Thoracic aorta (tissue), 2 donors: ENCODE data around the gene SPINT2. TPM values are rescaled to one million over a fixed set of nuclear protein-coding genes. Genes with fewer than 3 reads are reported as not detected.
A peak's percentile ranks its signal among the peaks of the same experiment; 100 is the strongest.
"Not testable (repeated sequence)": the region's sequence is repeated elsewhere in the genome, so short reads cannot be mapped to it uniquely, and the experiment has no call there.

Source experiments
- ATAC-seq: fragments of 150-250 bp; one replicate; pipeline ENCODE4 v1.8.0; 2017; ENCODE audit warnings: low read depth; ENCODE audit not compliant: insufficient number of reproducible peaks, low FRiP score
- DNase-seq: peaks from one replicate; pipeline ENCODE4 v3.0.0-alpha.2; 2020; ENCODE audit warnings: low spot score
- H3K27ac ChIP-seq, 2 donors: fragments of 200-600 bp; sonication (generic); 1 replicate in 1 of 2; 2 replicates in 1 of 2; pipeline ENCODE4 v1.5.1; 2016; ENCODE audit warnings: mild to moderate bottlenecking in 2 of 2, moderate library complexity in 2 of 2
- H3K27me3 ChIP-seq: fragments of 200-600 bp; sonication (generic); replicated peaks from 2 replicates; pipeline ENCODE4 v1.6.0; 2016; ENCODE audit warnings: mild to moderate bottlenecking; ENCODE audit not compliant: insufficient read depth
- H3K36me3 ChIP-seq: fragments of 200-600 bp; sonication (generic); one replicate; pipeline ENCODE4 v1.5.1; 2016
- H3K4me1 ChIP-seq, 2 donors: fragments of 200-600 bp; sonication (generic); 1 replicate in 1 of 2; 2 replicates in 1 of 2; pipeline versions ENCODE4 v1.5.1 to v1.6.0; 2016; ENCODE audit warnings: low read depth in 2 of 2, mild to moderate bottlenecking in 1 of 2; ENCODE audit not compliant: control insufficient read depth in 1 of 2
- H3K4me3 ChIP-seq: fragments of 200-600 bp; sonication (generic); 2 replicates; pipeline ENCODE4 v1.5.1; 2016; ENCODE audit warnings: mild to moderate bottlenecking
- H3K9me3 ChIP-seq: fragments of 200-600 bp; sonication (generic); 2 replicates; pipeline ENCODE4 v1.5.1; 2016
- CTCF ChIP-seq: fragments of 200-600 bp; sonication (generic); IDR thresholded peaks from one replicate; pipeline ENCODE4 v1.5.1; 2019; ENCODE audit warnings: antibody characterized with exemption
- total RNA-seq, 2 donors: library from RNA; depleted of rRNA; stranded (reverse); fragments of >200 nt; gene quantifications; one replicate each; pipeline versions ENCODE4 v1.1.0 to v1.2.3, GENCODE V29; 2016

SPINT2 gene
- total RNA-seq, 2 donors from 2014 or later: 218 to 480 TPM

GRCh38 chr19:38336638-38337359, 72.4 kb downstream of the SPINT2 start:
- H3K4me1 ChIP-seq: peaks cover 5 to 28% of the 10 kb centered on the region in 2 donors
- peak overlapping the region; percentile 96 for H3K4me3 ChIP-seq
- ATAC-seq: peak; percentile 70
- H3K9me3 ChIP-seq: no peaks in the 10 kb centered on the region
- peaks cover 4% of the 10 kb centered on the region for H3K36me3 ChIP-seq
- TF ChIP-seq CTCF: no peak
- H3K27ac ChIP-seq: peak overlapping the region; percentile 90 to 93
- DNase-seq: peak; percentile 90
- no peaks in the 10 kb centered on the region for H3K27me3 ChIP-seq

GRCh38 chr19:38337360-38337653, 72.9 kb downstream of the SPINT2 start:
- DNase-seq (no peak), ATAC-seq (no peak)
- TF ChIP-seq CTCF: no peak
- H3K36me3 ChIP-seq: peaks cover 4% of the 10 kb centered on the region
- peaks cover 5 to 28% of the 10 kb centered on the region in 2 donors for H3K4me1 ChIP-seq
- peak overlapping the region; percentile 96 for H3K4me3 ChIP-seq
- peak overlapping the region; percentile 34 to 52 for H3K27ac ChIP-seq
- H3K9me3 ChIP-seq: no peaks in the 10 kb centered on the region
- H3K27me3 ChIP-seq: no peaks in the 10 kb centered on the region

- DNase-seq, H3K27me3 ChIP-seq, H3K9me3 ChIP-seq, ATAC-seq, H3K27ac ChIP-seq, H3K4me3 ChIP-seq: not testable (repeated sequence)
- Histone ChIP-seq H3K4me1 (peaks cover 5 to 28% of the 10 kb centered on the region in 2 donors), H3K36me3 (peaks cover 11% of the 10 kb centered on the region)
Observed at GRCh38 chr19:38339011-38339410, 74.6 kb downstream of the SPINT2 start.

GRCh38 chr19:38340927-38341326, 76.6 kb downstream of the SPINT2 start:
- ATAC-seq (no peak), DNase-seq (no peak)
- Histone ChIP-seq H3K27me3 (no peaks in the 10 kb centered on the region), H3K9me3 (no peaks in the 10 kb centered on the region), H3K27ac (no peak overlapping the region), H3K36me3 (peaks cover 14% of the 10 kb centered on the region), H3K4me1 (peaks cover 5 to 25% of the 10 kb centered on the region in 2 donors), H3K4me3 (no peak overlapping the region)
- no peak for TF ChIP-seq CTCF

Other genes with a start within 250 kb of the SPINT2 start
- 1 to 10 TPM in 1 of 2 donors, under 1 TPM in 1; 0.85 to 1.2 TPM for gene DPF1, start 40.4 kb upstream of the SPINT2 start, total RNA-seq
- gene PPP1R14A, start 8.2 kb upstream of the SPINT2 start, total RNA-seq: 100 to 1,000 TPM; 618 to 908 TPM
- 1 to 10 TPM in 1 of 2 donors, not detected in 1; 6.7 TPM for gene C19orf33, start 39.7 kb downstream of the SPINT2 start, total RNA-seq
- gene YIF1B, start 51.4 kb downstream of the SPINT2 start, total RNA-seq: 10 to 100 TPM; 14.9 to 31.0 TPM
- 10 to 100 TPM; 16.1 to 34.3 TPM for gene KCNK6, start 55.3 kb downstream of the SPINT2 start, total RNA-seq
- gene CATSPERG, start 71.3 kb downstream of the SPINT2 start, total RNA-seq: 10 to 100 TPM in 1 of 2 donors, 1 to 10 TPM in 1; 8.7 to 11.9 TPM
- 100 to 1,000 TPM; 173 to 178 TPM for gene PSMD8, start 110.0 kb downstream of the SPINT2 start, total RNA-seq
- gene GGN, start 123.5 kb downstream of the SPINT2 start, total RNA-seq: 1 to 10 TPM; 1.5 to 6.0 TPM
- gene SPRED3, start 124.1 kb downstream of the SPINT2 start, total RNA-seq: 10 to 100 TPM in 1 of 2 donors, 1 to 10 TPM in 1; 4.1 to 16.4 TPM
- 10 to 100 TPM; 20.0 to 34.0 TPM for gene FAM98C, start 138.5 kb downstream of the SPINT2 start, total RNA-seq
- 10 to 100 TPM in 1 of 2 donors, 1 to 10 TPM in 1; 3.6 to 16.9 TPM for gene RASGRP4, start 161.6 kb downstream of the SPINT2 start, total RNA-seq
- gene RYR1, start 169.1 kb downstream of the SPINT2 start, total RNA-seq: 1 to 10 TPM; 3.8 to 4.3 TPM